ENCODE measurements around the gene WASHC4.

WASHC4 gene

GRCh38 chr12:105107494-105108371 is at the start of gene WASHC4:
Gene WASHC4 (plus strand): TSS chr12:105107731. CDS start chr12:105107801, 70 bp downstream.
- peak; percentile 96 for DNase-seq

GRCh38 chr12:105060715-105061378 is 46.7 kb upstream of the WASHC4 start:
- no peak for DNase-seq

GRCh38 chr12:105064564-105065178 is 42.9 kb upstream of the WASHC4 start:
- DNase-seq, result no peak

GRCh38 chr12:105067511-105068031 is 40.0 kb upstream of the WASHC4 start:
- DNase-seq, result no peak

- DNase-seq, result no peak
These were observed 37.4 kb upstream of the WASHC4 start for GRCh38 chr12:105069936-105070702.

GRCh38 chr12:105071981-105072380 is 35.5 kb upstream of the WASHC4 start:
- DNase-seq, result no peak

- DNase-seq, result no peak
These were observed 34.5 kb upstream of the WASHC4 start for GRCh38 chr12:105072888-105073488.

GRCh38 chr12:105076098-105076497 is 31.4 kb upstream of the WASHC4 start:
- no peak for DNase-seq

- no peak for DNase-seq
These were observed 30.6 kb upstream of the WASHC4 start for GRCh38 chr12:105076913-105077312.

- DNase-seq, result no peak
These were observed 30.1 kb upstream of the WASHC4 start for GRCh38 chr12:105077435-105077834.

GRCh38 chr12:105078712-105079570 is 28.6 kb upstream of the WASHC4 start:
- DNase-seq, result no peak

GRCh38 chr12:105083031-105083430 is 24.5 kb upstream of the WASHC4 start:
- no peak for DNase-seq

- peak; percentile 66 for DNase-seq
These were observed 23.9 kb upstream of the WASHC4 start for GRCh38 chr12:105083551-105084105.

GRCh38 chr12:105084251-105085250 is 23.0 kb upstream of the WASHC4 start, which contains the start of gene ALDH1L2:
Gene ALDH1L2 (minus strand): TSS chr12:105084458. CDS start chr12:105084436, 22 bp downstream.
- peak; percentile 78 for DNase-seq

GRCh38 chr12:105085501-105085900 is 22.0 kb upstream of the WASHC4 start:
- no peak for DNase-seq

GRCh38 chr12:105089817-105090216 is 17.7 kb upstream of the WASHC4 start:
- DNase-seq, result no peak

- DNase-seq, result no peak
These were observed 17.2 kb upstream of the WASHC4 start for GRCh38 chr12:105090361-105090760.

GRCh38 chr12:105091476-105092206 is 15.9 kb upstream of the WASHC4 start:
- no peak for DNase-seq

- DNase-seq, result no peak
These were observed 15.2 kb upstream of the WASHC4 start for GRCh38 chr12:105092336-105092735.
